NB4 (cell line): Measurements from ENCODE around the gene UCN2.

Experiments used
- CTCF ChIP-seq: IDR thresholded peaks from one replicate; pipeline ENCODE4 v1.5.1; 2012; ENCODE audit warnings: low read depth, low read length
- MYC ChIP-seq: IDR thresholded peaks from 2 replicates; pipeline ENCODE4 v1.6.1; 2011; ENCODE audit warnings: low read depth, low read length
- POLR2A ChIP-seq: IDR thresholded peaks from 2 replicates; pipeline ENCODE4 v1.6.1; 2011; ENCODE audit warnings: mild to moderate bottlenecking; ENCODE audit not compliant: insufficient read length; ENCODE audit errors: extremely low read depth

GRCh38 chr3:48555231-48555948, 8.2 kb downstream of the UCN2 start:
- no peak for TF ChIP-seq CTCF
- no peak for TF ChIP-seq MYC
- no peak for TF ChIP-seq POLR2A
